ENCODE measurements around the gene OGFR.

Gene OGFR

GRCh38 chr20:62760856-62761758, 43.5 kb upstream of the OGFR start:
- DNase-seq (ENCODE audit: low read depth), result no peak
- TF ChIP-seq CTCF (conservative IDR thresholded peaks at IDR 0.05; ENCODE audit: low read depth, low read length), result no peak
- no peak overlapping the region for H3K4me3 ChIP-seq (ENCODE audit: low read depth, low read length)

GRCh38 chr20:62761759-62762131, 42.9 kb upstream of the OGFR start:
- no peak for DNase-seq (ENCODE audit: low read depth)
- no peak overlapping the region for H3K4me3 ChIP-seq (ENCODE audit: low read depth, low read length)
- TF ChIP-seq CTCF (conservative IDR thresholded peaks at IDR 0.05; ENCODE audit: low read depth, low read length), result no peak

- no peak for DNase-seq (ENCODE audit: low read depth)
- no peak overlapping the region for H3K4me3 ChIP-seq (ENCODE audit: low read depth, low read length)
- no peak for TF ChIP-seq CTCF (conservative IDR thresholded peaks at IDR 0.05; ENCODE audit: low read depth, low read length)
Measured at GRCh38 chr20:62762376-62762775, 42.3 kb upstream of the OGFR start.

GRCh38 chr20:62762801-62763368, 41.8 kb upstream of the OGFR start:
- TF ChIP-seq CTCF (conservative IDR thresholded peaks at IDR 0.05; ENCODE audit: low read depth, low read length), result no peak
- H3K4me3 ChIP-seq (ENCODE audit: low read depth, low read length), result no peak overlapping the region
- no peak for DNase-seq (ENCODE audit: low read depth)

GRCh38 chr20:62763404-62763803, 41.2 kb upstream of the OGFR start:
- no peak overlapping the region for H3K4me3 ChIP-seq (ENCODE audit: low read depth, low read length)
- no peak for TF ChIP-seq CTCF (conservative IDR thresholded peaks at IDR 0.05; ENCODE audit: low read depth, low read length)
- no peak for DNase-seq (ENCODE audit: low read depth)

- no peak for TF ChIP-seq CTCF (conservative IDR thresholded peaks at IDR 0.05; ENCODE audit: low read depth, low read length)
- DNase-seq (ENCODE audit: low read depth), result no peak
- H3K4me3 ChIP-seq (ENCODE audit: low read depth, low read length), result no peak overlapping the region
Measured at GRCh38 chr20:62764156-62764935, 40.3 kb upstream of the OGFR start.

Data from choroid plexus epithelial cell (primary cell).